HFF-Myc (cell line): ENCODE data around the gene DNM2.
"Not testable (repeated sequence)": the region's sequence is repeated elsewhere in the genome, so short reads cannot be mapped to it uniquely, and the experiment has no call there.

Experiments used
- DNase-seq: peaks from one replicate; pipeline ENCODE4 v3.0.0-alpha.2; 2011; ENCODE audit warnings: low read depth; ENCODE audit errors: extremely low read depth
- H3K4me3 ChIP-seq: replicated peaks from 2 replicates; pipeline ENCODE4 v1.5.1; 2011; ENCODE audit warnings: low read depth, mild to moderate bottlenecking, control low read depth, low read length
- TF ChIP-seq, protein P1 (sequence below): IDR thresholded peaks from 2 replicates; pipeline ENCODE4 v1.5.1; 2012; ENCODE audit warnings: mild to moderate bottlenecking, low read depth, low read length, control low read depth; ENCODE audit errors: missing control alignments

The DNM2 gene

DNA sequence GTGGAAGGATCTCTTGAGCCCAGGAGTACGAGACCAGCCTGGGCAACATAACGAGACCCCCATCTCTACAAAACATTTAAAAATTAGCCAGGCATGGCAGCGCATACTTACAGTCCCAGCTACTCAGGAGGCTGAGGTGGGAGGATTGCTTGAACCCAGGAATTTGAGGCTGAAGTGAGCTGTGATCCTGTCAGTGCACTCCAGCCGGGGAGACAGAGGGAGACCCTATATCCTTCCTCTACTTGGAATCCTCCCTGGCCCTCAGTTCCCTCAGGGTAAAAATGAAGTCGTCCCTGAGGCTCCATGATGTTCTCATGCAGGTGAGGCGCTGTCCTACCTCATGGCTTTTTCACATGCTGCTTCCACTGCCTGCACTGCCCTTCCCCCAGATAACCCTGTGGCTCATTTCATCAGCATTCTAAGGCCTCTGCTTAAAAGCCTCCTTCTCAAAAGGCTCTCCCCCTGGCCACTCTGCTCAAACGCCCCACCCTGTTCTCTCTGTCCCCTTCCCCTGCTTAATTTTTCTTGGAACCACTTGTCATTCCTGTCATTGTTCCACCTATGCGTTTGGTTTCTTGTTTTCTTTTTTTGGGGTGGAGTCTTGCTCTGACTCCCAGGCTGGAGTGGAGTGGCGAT is 19.2 kb downstream of the DNM2 start:
- no peak overlapping the region for H3K4me3 ChIP-seq
- DNase-seq: no peak
- TF ChIP-seq, protein P1, sequence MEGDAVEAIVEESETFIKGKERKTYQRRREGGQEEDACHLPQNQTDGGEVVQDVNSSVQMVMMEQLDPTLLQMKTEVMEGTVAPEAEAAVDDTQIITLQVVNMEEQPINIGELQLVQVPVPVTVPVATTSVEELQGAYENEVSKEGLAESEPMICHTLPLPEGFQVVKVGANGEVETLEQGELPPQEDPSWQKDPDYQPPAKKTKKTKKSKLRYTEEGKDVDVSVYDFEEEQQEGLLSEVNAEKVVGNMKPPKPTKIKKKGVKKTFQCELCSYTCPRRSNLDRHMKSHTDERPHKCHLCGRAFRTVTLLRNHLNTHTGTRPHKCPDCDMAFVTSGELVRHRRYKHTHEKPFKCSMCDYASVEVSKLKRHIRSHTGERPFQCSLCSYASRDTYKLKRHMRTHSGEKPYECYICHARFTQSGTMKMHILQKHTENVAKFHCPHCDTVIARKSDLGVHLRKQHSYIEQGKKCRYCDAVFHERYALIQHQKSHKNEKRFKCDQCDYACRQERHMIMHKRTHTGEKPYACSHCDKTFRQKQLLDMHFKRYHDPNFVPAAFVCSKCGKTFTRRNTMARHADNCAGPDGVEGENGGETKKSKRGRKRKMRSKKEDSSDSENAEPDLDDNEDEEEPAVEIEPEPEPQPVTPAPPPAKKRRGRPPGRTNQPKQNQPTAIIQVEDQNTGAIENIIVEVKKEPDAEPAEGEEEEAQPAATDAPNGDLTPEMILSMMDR: no peak

DNA sequence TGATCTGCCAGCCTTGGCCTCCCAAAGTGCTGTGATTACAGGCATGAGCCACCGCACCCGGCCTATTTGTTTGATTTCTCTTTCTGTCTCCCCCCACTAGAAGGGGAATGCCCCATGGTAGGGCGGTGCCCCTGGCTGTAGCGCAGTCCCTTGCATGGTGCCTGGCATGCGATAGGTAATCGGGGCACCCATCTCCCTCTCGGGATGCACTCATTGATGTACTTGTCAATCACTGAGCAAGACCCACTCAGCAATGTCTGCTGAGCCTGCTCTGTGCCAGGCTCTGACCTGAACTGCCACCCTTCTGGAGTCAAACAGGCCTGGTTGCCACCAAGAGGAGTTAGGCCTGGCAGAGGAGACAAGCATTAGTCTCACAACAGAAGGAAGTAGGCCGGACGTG is 19.8 kb downstream of the DNM2 start:
- TF ChIP-seq, protein P1: no peak
- no peak overlapping the region for H3K4me3 ChIP-seq
- DNase-seq: no peak

DNA sequence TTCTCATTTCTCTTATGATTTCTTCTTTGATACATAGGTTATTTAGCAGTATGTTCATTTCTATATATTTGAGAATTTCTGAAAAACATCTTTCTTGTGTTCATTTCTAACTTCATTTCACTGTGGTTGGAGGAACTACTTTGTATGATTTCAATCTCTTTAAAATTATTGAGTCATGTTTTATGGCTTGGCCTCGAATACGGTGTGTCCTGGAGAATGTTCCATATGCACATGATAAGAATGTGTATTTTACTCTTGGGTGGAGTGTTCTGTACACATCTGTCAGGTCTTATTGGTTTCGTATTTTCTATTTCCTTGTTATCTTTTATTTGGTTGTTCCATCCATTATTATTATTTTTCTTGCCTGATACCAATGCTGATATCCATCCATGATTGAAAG is 22.9 kb downstream of the DNM2 start:
- H3K4me3 ChIP-seq: no peak overlapping the region
- no peak for DNase-seq
- TF ChIP-seq, protein P1: no peak

DNA sequence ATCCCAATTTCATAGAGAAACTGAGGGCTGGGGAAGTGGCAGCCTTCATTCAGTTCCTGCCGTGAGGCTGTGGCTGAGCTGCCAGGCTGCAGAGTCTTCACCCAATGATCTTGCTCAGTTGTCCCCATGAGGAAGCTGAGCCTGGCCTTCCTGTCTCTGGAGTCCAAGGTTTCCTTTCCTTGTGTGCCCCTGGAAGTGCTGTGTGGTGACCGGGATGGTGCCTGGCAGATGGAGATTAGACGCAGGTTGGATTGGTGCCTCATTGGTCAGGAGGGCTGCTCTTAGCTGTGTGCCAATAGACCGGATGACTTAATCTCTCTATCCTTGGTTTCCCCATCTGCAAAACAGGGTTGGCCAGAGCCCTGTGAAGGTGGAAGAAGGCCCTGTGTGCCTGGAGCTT is 24.6 kb downstream of the DNM2 start:
- DNase-seq: no peak
- TF ChIP-seq, protein P1: no peak
- H3K4me3 ChIP-seq: no peak overlapping the region

DNA sequence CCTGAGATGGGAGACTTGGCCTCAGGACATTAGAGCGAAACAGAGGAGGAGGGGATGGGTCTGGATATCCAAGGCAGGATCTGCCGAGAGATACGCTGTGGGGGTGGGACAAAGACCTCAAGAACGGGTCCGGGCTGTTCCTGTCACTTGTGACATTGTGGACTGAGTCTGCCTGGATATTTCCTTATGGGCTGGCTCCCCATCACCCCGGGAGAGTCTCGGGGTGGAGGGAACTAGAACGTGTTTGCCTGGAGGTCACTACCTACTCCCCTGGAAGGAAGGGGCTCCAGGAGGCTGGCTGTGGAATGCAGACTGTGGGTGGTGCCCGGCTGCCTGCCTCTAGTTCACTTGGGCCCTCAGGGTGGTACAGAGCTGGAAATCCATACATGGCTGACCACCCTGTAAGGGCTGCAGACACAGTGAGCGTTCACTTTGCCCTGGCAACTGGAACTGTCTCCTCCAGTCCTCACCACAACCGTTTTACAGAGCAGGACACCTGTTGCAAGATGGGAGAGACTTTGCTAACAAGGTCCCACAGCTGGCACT is 26.4 kb downstream of the DNM2 start:
- DNase-seq: no peak
- H3K4me3 ChIP-seq: no peak overlapping the region
- TF ChIP-seq, protein P1: no peak

DNA sequence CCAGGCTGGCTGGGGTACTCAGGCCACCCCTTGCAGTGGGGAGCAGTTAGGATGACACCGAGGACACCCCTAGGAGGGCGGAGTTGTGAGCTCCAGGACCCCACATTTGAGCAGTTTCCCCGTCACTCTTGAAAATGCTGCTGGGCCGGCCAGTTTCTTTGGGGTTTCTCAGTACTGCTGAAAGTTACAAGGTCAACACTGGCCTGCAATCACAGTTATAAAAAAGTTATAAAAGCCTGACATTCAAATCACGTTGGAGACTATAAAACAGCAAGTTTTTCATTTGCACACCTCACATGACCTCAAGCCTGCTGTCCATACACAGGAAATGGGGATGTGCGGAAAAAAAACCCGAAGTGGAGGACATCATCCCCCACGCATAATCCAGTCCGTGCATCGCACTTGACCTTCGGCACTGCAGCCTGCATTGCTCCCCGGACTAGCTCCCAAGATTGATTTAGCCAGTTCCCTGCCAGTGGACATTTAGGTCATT is 27.0 kb downstream of the DNM2 start:
- H3K4me3 ChIP-seq: no peak overlapping the region
- no peak for DNase-seq
- TF ChIP-seq, protein P1: no peak

DNA sequence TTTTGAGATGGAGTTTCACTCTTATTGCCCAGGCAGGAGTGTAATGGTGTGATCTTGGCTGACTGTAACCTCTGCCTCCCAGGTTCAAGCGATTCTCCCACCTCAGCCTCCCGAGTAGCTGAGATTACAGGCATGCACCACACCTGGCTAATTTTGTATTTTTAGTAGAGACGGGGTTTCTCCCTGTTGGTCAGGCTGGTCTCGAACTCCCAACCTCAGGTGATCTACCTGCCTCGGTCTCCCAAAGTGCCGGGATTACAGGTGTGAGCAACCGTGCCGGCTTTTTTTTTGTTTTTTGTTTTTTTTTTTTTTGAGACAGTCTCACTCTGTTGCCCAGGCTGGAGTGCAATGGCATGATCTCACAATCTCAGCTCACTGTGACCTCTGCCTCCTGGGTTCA is 28.6 kb downstream of the DNM2 start:
- DNase-seq, H3K4me3 ChIP-seq: not testable (repeated sequence)
